Left lung (tissue), 10 donors: Measurements from ENCODE around the gene LIMS1. TPM values are rescaled to one million over a fixed set of nuclear protein-coding genes. Genes with fewer than 3 reads are reported as not detected.

Experiments used
- ATAC-seq: fragments of 200-7000 bp; cut with Tn5 transposase; one replicate; pipeline ENCODE4 v1.9.1; 2020; ENCODE audit warnings: moderate library complexity
- DNase-seq, 4 donors: peaks; one replicate each; pipeline ENCODE4 v3.0.0-alpha.2; 2013 to 2020
- H3K27ac ChIP-seq, 2 donors: fragments of 200-600 bp; sonication (generic) in 1 of 2; one replicate each; pipeline versions ENCODE4 v1.5.0 to v1.8.0; 2020 to 2021
- H3K27me3 ChIP-seq, 2 donors: fragments of 200-600 bp; sonication (generic) in 1 of 2; one replicate each; pipeline versions ENCODE4 v1.5.0 to v1.8.0; 2020 to 2021
- H3K36me3 ChIP-seq, 2 donors: fragments of 200-600 bp; sonication (generic) in 1 of 2; one replicate each; pipeline versions ENCODE4 v1.5.0 to v1.8.0; 2020 to 2021
- H3K4me1 ChIP-seq, 2 donors: fragments of 200-600 bp; one replicate each; pipeline ENCODE4 v1.8.0; 2021
- H3K4me3 ChIP-seq, 2 donors: fragments of 200-600 bp; sonication (generic) in 1 of 2; one replicate each; pipeline versions ENCODE4 v1.5.0 to v1.8.0; 2020 to 2021; ENCODE audit warnings: mild to moderate bottlenecking in 1 of 2
- H3K9me3 ChIP-seq, 2 donors: fragments of 200-600 bp; sonication (generic) in 1 of 2; one replicate each; pipeline versions ENCODE4 v1.5.0 to v1.8.0; 2020 to 2021
- intact Hi-C, 2 donors: fragments of 100-400 bp; cut with DNase I; formaldehyde crosslinking; loops; one replicate each; pipeline versions ENCODE4 v1.11.2 to v1.14.2; 2022
- polyA plus RNA-seq, 6 donors: library from polyadenylated mRNA; unstranded; fragments of 120-200 nt; gene quantifications; one replicate each; pipeline ENCODE4 v1.2.1, GENCODE V29; 2013; ENCODE audit not compliant: insufficient read length in 6 of 6
- total RNA-seq, 2 donors: library from RNA; stranded (reverse); fragmentation: NEBNext Ultra II Directional; extraction: Animal tissue kit (Norgen Biotek cat#: 25700); gene quantifications; one replicate each; pipeline ENCODE4 v1.2.1, GENCODE V29; 2021
- TF ChIP-seq, protein P1 (sequence below), 2 donors: fragments of 200-600 bp; sonication (generic) in 1 of 2; IDR thresholded peaks; one replicate each; pipeline versions ENCODE4 v1.5.0 to v1.8.0; 2021; ENCODE audit warnings: antibody characterized with exemption in 2 of 2
- donor health status: DM: no; HTN: yes; CAD: no.
- donor health status: DM: no; HTN: no; CAD: no.

The LIMS1 gene
- total and polyA plus RNA-seq, 8 donors: 63.2 to 122 (median 70.4) TPM

DNA sequence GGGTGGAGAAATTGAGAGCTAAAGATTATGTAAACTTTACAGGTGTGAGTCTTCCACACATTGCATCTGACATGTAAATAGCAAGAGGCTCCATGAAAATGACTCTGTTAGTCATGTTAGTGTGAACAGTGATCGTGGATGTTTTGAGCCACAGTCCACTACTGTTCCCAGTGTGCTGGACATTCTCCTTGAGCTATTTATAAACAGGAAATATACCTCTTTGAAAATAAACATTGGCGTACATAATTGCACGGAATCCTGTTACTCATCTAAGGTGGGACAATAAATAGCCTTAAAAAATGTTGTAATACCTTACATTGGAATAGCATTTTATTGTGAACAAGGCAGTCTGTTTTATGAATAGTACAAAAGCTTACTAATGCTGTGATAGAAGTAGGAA, 37.0 kb downstream of the LIMS1 start:
- ATAC-seq: no peak
- TF ChIP-seq, protein P1, sequence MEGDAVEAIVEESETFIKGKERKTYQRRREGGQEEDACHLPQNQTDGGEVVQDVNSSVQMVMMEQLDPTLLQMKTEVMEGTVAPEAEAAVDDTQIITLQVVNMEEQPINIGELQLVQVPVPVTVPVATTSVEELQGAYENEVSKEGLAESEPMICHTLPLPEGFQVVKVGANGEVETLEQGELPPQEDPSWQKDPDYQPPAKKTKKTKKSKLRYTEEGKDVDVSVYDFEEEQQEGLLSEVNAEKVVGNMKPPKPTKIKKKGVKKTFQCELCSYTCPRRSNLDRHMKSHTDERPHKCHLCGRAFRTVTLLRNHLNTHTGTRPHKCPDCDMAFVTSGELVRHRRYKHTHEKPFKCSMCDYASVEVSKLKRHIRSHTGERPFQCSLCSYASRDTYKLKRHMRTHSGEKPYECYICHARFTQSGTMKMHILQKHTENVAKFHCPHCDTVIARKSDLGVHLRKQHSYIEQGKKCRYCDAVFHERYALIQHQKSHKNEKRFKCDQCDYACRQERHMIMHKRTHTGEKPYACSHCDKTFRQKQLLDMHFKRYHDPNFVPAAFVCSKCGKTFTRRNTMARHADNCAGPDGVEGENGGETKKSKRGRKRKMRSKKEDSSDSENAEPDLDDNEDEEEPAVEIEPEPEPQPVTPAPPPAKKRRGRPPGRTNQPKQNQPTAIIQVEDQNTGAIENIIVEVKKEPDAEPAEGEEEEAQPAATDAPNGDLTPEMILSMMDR (IDR thresholded peaks at IDR 0.05): no peak
- H3K4me1 ChIP-seq: peaks cover 7 to 40% of the 10 kb centered on the region in 2 donors
- no peak overlapping the region for H3K27ac ChIP-seq
- H3K27me3 ChIP-seq: no peaks in the 10 kb centered on the region
- H3K4me3 ChIP-seq: no peak overlapping the region
- intact Hi-C loops: no loop called here
- no peaks in the 10 kb centered on the region for H3K9me3 ChIP-seq
- H3K36me3 ChIP-seq: no peaks in the 10 kb centered on the region
- no peak for DNase-seq

DNA sequence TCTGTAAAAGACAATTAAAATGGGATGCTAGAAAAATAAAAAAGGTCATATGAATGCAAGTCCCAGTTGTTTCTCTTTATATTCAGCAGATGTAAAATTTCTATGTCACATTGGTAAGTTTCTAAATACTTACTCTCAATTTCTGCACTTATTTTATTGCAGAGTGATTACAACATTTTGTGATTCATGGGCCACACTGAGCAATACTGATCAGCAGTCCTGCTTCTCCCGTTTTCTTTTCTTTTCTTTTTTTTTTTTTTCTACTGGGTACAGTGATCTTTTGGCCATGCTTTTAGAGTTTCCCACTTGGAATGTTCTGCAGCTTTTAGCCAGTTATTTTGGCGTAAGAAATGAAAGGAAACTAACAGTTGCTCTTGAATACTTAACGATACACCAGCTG, 38.8 kb downstream of the LIMS1 start:
- Histone ChIP-seq H3K27ac (peak overlapping the region in 1 of 2 donors; percentile 60), H3K27me3 (no peaks in the 10 kb centered on the region), H3K36me3 (no peaks in the 10 kb centered on the region), H3K4me3 (no peak overlapping the region), H3K4me1 (peaks cover 7 to 40% of the 10 kb centered on the region in 2 donors), H3K9me3 (no peaks in the 10 kb centered on the region)
- TF ChIP-seq, protein P1 (IDR thresholded peaks at IDR 0.05): no peak
- ATAC-seq (peak; percentile 69), DNase-seq (peak in 2 of 4 donors; percentile 66 to 77)
- intact Hi-C loops: no loop called here

DNA sequence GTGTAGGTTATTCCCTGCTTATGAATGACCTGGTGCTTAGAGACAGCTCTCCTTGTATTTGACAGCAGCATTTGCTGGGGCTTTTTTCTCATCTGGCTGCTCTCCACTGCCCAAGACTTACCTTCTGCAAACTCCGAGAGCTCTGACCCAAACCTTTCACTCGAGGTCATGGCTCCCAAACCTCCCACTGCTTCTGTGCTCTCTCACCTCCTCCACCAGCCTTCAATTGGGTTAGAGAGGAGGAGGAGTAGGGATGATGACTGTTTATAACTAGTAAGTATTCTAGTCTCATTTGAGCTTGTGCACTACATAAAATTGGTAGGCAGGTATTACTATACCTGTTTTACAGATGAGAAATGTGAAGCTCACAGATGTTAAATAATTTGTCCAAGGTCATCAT, 40.1 kb downstream of the LIMS1 start:
- no peak for DNase-seq
- Histone ChIP-seq H3K27me3 (no peaks in the 10 kb centered on the region), H3K9me3 (no peaks in the 10 kb centered on the region), H3K36me3 (no peaks in the 10 kb centered on the region), H3K4me1 (peaks cover 10 to 48% of the 10 kb centered on the region in 2 donors), H3K27ac (no peak overlapping the region), H3K4me3 (no peak overlapping the region)
- intact Hi-C loops: no loop called here
- ATAC-seq: no peak
- TF ChIP-seq, protein P1 (IDR thresholded peaks at IDR 0.05): no peak

DNA sequence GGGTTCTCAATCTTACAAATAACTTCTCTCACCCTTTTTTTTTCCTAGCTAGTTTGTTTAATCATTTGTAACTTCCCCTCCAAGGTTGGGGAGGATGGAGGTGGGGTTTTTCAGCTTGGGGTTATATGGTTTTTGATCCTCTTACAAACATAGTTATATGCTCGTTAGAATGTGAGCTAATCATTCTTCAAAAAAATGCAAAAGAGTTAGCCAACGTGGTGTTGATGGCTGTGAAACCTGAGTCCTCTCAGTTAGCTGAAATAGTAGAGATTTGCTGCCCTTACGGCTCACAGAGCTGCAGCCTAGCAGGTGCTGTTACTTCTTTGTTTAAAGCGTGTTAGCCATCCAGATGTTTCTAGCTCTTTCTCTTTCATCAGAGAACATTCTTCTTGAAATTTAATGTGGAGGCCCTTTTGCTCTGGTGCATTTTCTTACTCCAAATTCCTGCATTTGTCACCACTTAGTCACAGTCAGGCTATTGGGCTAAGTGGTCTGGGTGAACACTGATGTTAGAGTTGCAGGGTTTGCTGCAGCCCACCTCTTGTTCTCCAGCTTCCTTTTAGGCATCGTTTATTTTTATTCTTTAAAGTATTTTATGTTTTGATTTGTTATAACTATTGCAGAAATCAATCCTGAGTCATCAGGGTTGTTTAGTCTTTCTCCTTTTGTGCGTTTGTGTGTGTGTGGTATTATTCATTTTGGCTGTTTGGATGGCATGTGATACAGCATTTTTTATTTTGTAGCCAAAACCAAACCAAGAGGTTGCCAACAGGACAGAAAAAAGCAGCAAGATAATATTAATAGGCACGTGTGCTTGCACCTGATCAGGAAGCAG, 41.1 kb downstream of the LIMS1 start:
- H3K27me3 ChIP-seq: no peaks in the 10 kb centered on the region
- H3K4me1 ChIP-seq: peaks cover 19 to 59% of the 10 kb centered on the region in 2 donors
- no peaks in the 10 kb centered on the region for H3K9me3 ChIP-seq
- H3K27ac ChIP-seq: peak overlapping the region in 1 of 2 donors; percentile 34
- ATAC-seq (peak; percentile 7), DNase-seq (no peak)
- H3K4me3 ChIP-seq: no peak overlapping the region
- TF ChIP-seq, protein P1 (IDR thresholded peaks at IDR 0.05): no peak
- intact Hi-C loops: no loop called here
- H3K36me3 ChIP-seq: no peaks in the 10 kb centered on the region

DNA sequence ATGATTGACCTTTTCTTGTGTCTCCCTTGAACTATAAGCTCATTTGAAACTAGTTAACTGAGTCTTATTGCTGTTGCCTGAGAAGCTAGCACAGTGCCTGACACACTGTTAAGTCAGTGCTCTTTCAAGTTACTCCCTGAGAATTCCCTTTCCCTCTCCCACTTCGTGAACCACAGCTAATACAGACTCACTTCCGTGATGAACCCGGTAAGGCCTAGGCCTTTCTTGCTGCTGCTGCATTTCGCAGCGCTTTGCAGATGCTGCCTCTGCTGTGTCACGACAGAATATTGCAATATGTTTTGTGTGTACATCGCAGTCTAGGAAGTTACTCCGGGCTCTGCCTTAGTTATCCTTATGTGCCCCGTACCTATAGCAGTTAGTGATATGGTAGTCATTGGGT, 42.8 kb downstream of the LIMS1 start:
- H3K27ac ChIP-seq: no peak overlapping the region
- H3K9me3 ChIP-seq: no peaks in the 10 kb centered on the region
- ATAC-seq: no peak

More for the DNA sequence above, 42.8 kb downstream of the LIMS1 start:
- Histone ChIP-seq H3K4me1 (peaks cover 21 to 55% of the 10 kb centered on the region in 2 donors), H3K36me3 (no peaks in the 10 kb centered on the region), H3K4me3 (no peak overlapping the region), H3K27me3 (no peaks in the 10 kb centered on the region)
- DNase-seq: no peak
- intact Hi-C loops: no loop called here
- TF ChIP-seq, protein P1 (IDR thresholded peaks at IDR 0.05): no peak
